VCaP (cell line): ENCODE results near the gene IVD.

ENCODE experiments used
- H3K27ac ChIP-seq: fragments of 450-650 bp; 2 replicates; pipeline ENCODE4 v1.5.1; 2017
- TF ChIP-seq, protein P1 (sequence below): fragments of 450-650 bp; conservative IDR thresholded peaks from 2 replicates; pipeline ENCODE4 v1.5.1; 2017; ENCODE audit warnings: mild to moderate bottlenecking, moderate library complexity

IVD gene

DNA sequence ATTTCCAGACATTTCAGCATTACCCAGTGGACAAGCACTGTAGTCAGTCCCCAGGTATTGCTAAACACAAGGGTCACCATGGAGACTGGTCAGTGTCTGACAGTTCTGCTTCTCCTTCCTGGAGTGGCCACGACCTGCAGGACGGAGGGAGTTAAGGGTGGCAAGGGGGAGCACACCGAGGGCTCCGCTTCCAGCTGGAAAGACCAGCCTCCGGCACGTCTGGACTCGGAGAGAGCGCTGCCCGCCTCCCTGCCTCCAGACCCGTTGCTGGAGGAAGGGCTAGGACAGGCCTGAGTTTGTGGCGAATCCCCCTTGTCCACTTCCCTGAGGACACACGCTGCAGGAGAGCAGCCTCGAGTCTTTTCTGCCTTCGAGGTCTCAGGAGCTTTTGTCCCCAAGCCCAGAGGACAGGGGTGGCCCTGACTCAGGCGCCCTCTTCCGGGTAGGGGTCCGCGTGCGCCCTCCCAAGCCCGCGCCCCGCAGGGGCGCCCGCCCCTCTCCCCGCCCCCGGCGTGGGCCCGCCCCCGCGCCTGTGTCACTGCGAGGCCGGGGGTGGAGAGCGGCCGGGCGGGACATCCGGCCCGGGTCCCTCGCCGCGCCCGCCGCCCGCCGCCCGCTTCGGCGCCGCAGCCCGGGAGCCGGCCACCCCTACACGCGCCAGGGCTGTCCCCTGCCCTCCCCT is 65.0 kb downstream of the IVD start, which contains the start of gene CHST14:
Gene CHST14, plus strand, starts transcription at position 562 of the 682 bp plus-strand sequence. CDS start 230 bp downstream, outside the sequence.
- H3K27ac ChIP-seq: peak within 1 kb of the TSS; percentile 88
- TF ChIP-seq, protein P1, sequence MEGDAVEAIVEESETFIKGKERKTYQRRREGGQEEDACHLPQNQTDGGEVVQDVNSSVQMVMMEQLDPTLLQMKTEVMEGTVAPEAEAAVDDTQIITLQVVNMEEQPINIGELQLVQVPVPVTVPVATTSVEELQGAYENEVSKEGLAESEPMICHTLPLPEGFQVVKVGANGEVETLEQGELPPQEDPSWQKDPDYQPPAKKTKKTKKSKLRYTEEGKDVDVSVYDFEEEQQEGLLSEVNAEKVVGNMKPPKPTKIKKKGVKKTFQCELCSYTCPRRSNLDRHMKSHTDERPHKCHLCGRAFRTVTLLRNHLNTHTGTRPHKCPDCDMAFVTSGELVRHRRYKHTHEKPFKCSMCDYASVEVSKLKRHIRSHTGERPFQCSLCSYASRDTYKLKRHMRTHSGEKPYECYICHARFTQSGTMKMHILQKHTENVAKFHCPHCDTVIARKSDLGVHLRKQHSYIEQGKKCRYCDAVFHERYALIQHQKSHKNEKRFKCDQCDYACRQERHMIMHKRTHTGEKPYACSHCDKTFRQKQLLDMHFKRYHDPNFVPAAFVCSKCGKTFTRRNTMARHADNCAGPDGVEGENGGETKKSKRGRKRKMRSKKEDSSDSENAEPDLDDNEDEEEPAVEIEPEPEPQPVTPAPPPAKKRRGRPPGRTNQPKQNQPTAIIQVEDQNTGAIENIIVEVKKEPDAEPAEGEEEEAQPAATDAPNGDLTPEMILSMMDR: no peak
